ENCODE data around the gene FERMT3. TPM values are rescaled to one million over a fixed set of nuclear protein-coding genes. Genes with fewer than 3 reads are reported as not detected.
A peak's percentile ranks its signal among the peaks of the same experiment; 100 is the strongest.

FERMT3 gene
- total RNA-seq, 1 donor from 2014 or later = 5.4 TPM

- DNase-seq = no peak
- Histone ChIP-seq H3K4me3 (no peak overlapping the region), H3K9me3 (replicated peaks) (no peaks in the 10 kb centered on the region), H3K36me3 (peaks cover 26% of the 10 kb centered on the region), H3K4me1 (peaks cover 44% of the 10 kb centered on the region), H3K27me3 (ENCODE audit: low read depth) (no peaks in the 10 kb centered on the region), H3K27ac (replicated peaks) (peak overlapping the region; percentile 88)
- intact Hi-C loops (cut with micrococcal nuclease) = loop anchor here (5.0 kb wide), 1 partner anchor 93 kb away; the partner anchor contains the start of gene CATSPERZ
- no peak for TF ChIP-seq CTCF (IDR thresholded peaks at IDR 0.05; ENCODE audit: borderline replicate concordance)
Observed at GRCh38 chr11:64208796-64209562, 2.5 kb downstream of the FERMT3 start.

GRCh38 chr11:64209563-64209843 is 3.0 kb downstream of the FERMT3 start:
- Histone ChIP-seq H3K9me3 (replicated peaks) (no peaks in the 10 kb centered on the region), H3K27me3 (ENCODE audit: low read depth) (no peaks in the 10 kb centered on the region), H3K27ac (replicated peaks) (no peak overlapping the region), H3K4me3 (no peak overlapping the region), H3K4me1 (peaks cover 39% of the 10 kb centered on the region), H3K36me3 (peaks cover 20% of the 10 kb centered on the region)
- intact Hi-C loops (cut with micrococcal nuclease) = loop anchor here (5.0 kb wide), 1 partner anchor 93 kb away; the partner anchor contains the start of gene CATSPERZ
- TF ChIP-seq CTCF (IDR thresholded peaks at IDR 0.05; ENCODE audit: borderline replicate concordance) = no peak
- no peak for DNase-seq

- TF ChIP-seq CTCF (IDR thresholded peaks at IDR 0.05; ENCODE audit: borderline replicate concordance) = no peak
Observed at GRCh38 chr11:64210301-64211020, 3.9 kb downstream of the FERMT3 start.

GRCh38 chr11:64211181-64211872 is 4.8 kb downstream of the FERMT3 start:
- intact Hi-C loops (cut with micrococcal nuclease) = no loop called here

More at GRCh38 chr11:64210301-64211020, 3.9 kb downstream of the FERMT3 start:
- Histone ChIP-seq H3K9me3 (replicated peaks) (no peaks in the 10 kb centered on the region), H3K4me1 (peaks cover 33% of the 10 kb centered on the region), H3K4me3 (no peak overlapping the region), H3K27ac (replicated peaks) (no peak overlapping the region), H3K27me3 (ENCODE audit: low read depth) (no peaks in the 10 kb centered on the region), H3K36me3 (peaks cover 12% of the 10 kb centered on the region)
- no peak for DNase-seq
- intact Hi-C loops (cut with micrococcal nuclease) = no loop called here

More at GRCh38 chr11:64211181-64211872, 4.8 kb downstream of the FERMT3 start:
- Histone ChIP-seq H3K27ac (replicated peaks) (no peak overlapping the region), H3K4me3 (no peak overlapping the region), H3K36me3 (peaks cover 3% of the 10 kb centered on the region), H3K9me3 (replicated peaks) (no peaks in the 10 kb centered on the region), H3K4me1 (peaks cover 25% of the 10 kb centered on the region), H3K27me3 (ENCODE audit: low read depth) (no peaks in the 10 kb centered on the region)
- no peak for TF ChIP-seq CTCF (IDR thresholded peaks at IDR 0.05; ENCODE audit: borderline replicate concordance)
- no peak for DNase-seq

Measured in left ventricle myocardium inferior (tissue), 1 donor.